KMS-11 (cell line): ENCODE results near the gene IRF4.

Experiments used
- H2AFZ ChIP-seq: fragments of 200-600 bp; sonication (generic); 2 replicates; pipeline ENCODE4 v1.6.1; 2016; ENCODE audit warnings: antibody characterized with exemption, mixed run types, low read depth
- H3K27ac ChIP-seq: fragments of 200-600 bp; sonication (generic); 2 replicates; pipeline ENCODE4 v1.6.1; 2016; ENCODE audit warnings: mild to moderate bottlenecking, mixed run types
- H3K27me3 ChIP-seq: fragments of 200-600 bp; sonication (generic); 2 replicates; pipeline ENCODE4 v1.6.1; 2017; ENCODE audit warnings: mild to moderate bottlenecking, low read depth, mixed run types, moderate library complexity; ENCODE audit not compliant: insufficient read depth
- H3K36me3 ChIP-seq: fragments of 200-600 bp; sonication (generic); 2 replicates; pipeline ENCODE4 v1.6.1; 2017; ENCODE audit warnings: mild to moderate bottlenecking, mixed run types; ENCODE audit not compliant: insufficient read depth
- H3K4me1 ChIP-seq: fragments of 200-600 bp; sonication (generic); 2 replicates; pipeline ENCODE4 v1.6.1; 2016; ENCODE audit warnings: mild to moderate bottlenecking, low read depth, mixed run types; ENCODE audit not compliant: poor library complexity, severe bottlenecking
- H3K4me2 ChIP-seq: fragments of 200-600 bp; sonication (generic); 2 replicates; pipeline ENCODE4 v1.7.0; 2016; ENCODE audit warnings: mild to moderate bottlenecking, mixed run types
- H3K4me3 ChIP-seq: fragments of 200-600 bp; sonication (generic); IDR thresholded peaks from 2 replicates; pipeline ENCODE4 v1.6.1; 2017; ENCODE audit warnings: low read depth, low read length, mixed read lengths; ENCODE audit not compliant: insufficient read depth
- H3K79me2 ChIP-seq: fragments of 200-600 bp; sonication (generic); 2 replicates; pipeline ENCODE4 v1.6.1; 2016; ENCODE audit warnings: low read depth, mixed run types; ENCODE audit not compliant: insufficient read depth
- H3K9ac ChIP-seq: fragments of 200-600 bp; sonication (generic); 2 replicates; pipeline ENCODE4 v1.6.1; 2016; ENCODE audit warnings: mild to moderate bottlenecking, mixed run types
- H4K20me1 ChIP-seq: fragments of 200-600 bp; sonication (generic); 2 replicates; pipeline ENCODE4 v1.6.1; 2016; ENCODE audit warnings: mild to moderate bottlenecking, mixed run types; ENCODE audit not compliant: insufficient read depth
- CTCF ChIP-seq: fragments of 200-600 bp; sonication (generic); conservative IDR thresholded peaks from 2 replicates; pipeline ENCODE4 v1.6.1; 2017; ENCODE audit warnings: low read depth, mild to moderate bottlenecking, antibody characterized with exemption, low read length, moderate library complexity, mixed read lengths

The IRF4 gene

GRCh38 chr6:350371-350770, 41.2 kb upstream of the IRF4 start:
- peaks cover 14% of the 10 kb centered on the region; the same call in 1 of the 2 replicates for H3K36me3 ChIP-seq
- no peaks in the 10 kb centered on the region for H3K27me3 ChIP-seq
- H3K4me2 ChIP-seq = no peak overlapping the region
- no peak overlapping the region for H3K9ac ChIP-seq
- H3K4me1 ChIP-seq = peaks cover 10% of the 10 kb centered on the region
- no peak overlapping the region for H3K27ac ChIP-seq
- no peaks in the 10 kb centered on the region for H3K79me2 ChIP-seq
- no peak for TF ChIP-seq CTCF
- no peak overlapping the region for H3K4me3 ChIP-seq
- no peaks in the 10 kb centered on the region for H4K20me1 ChIP-seq
- no peak overlapping the region for H2AFZ ChIP-seq

GRCh38 chr6:351011-351866, 40.3 kb upstream of the IRF4 start:
- H3K9ac ChIP-seq = no peak overlapping the region
- no peak overlapping the region for H2AFZ ChIP-seq
- H3K4me1 ChIP-seq = peaks cover 10% of the 10 kb centered on the region
- no peaks in the 10 kb centered on the region for H3K27me3 ChIP-seq
- H3K36me3 ChIP-seq = peaks cover 9% of the 10 kb centered on the region; the same call in 1 of the 2 replicates
- no peaks in the 10 kb centered on the region for H3K79me2 ChIP-seq
- H4K20me1 ChIP-seq = no peaks in the 10 kb centered on the region
- no peak; the same call in 1 of the 2 replicates for TF ChIP-seq CTCF
- H3K27ac ChIP-seq = no peak overlapping the region
- no peak overlapping the region for H3K4me2 ChIP-seq
- H3K4me3 ChIP-seq = no peak overlapping the region

GRCh38 chr6:351867-352289, 39.7 kb upstream of the IRF4 start:
- Histone ChIP-seq H3K9ac (no peak overlapping the region), H3K27me3 (no peaks in the 10 kb centered on the region), H3K79me2 (no peaks in the 10 kb centered on the region), H2AFZ (no peak overlapping the region), H3K4me2 (no peak overlapping the region), H4K20me1 (no peaks in the 10 kb centered on the region), H3K36me3 (peaks cover 8% of the 10 kb centered on the region; the same call in 1 of the 2 replicates), H3K27ac (no peak overlapping the region), H3K4me3 (no peak overlapping the region), H3K4me1 (peaks cover 10% of the 10 kb centered on the region)
- TF ChIP-seq CTCF = no peak

- H3K27me3 ChIP-seq = no peaks in the 10 kb centered on the region
- TF ChIP-seq CTCF = no peak
- H4K20me1 ChIP-seq = no peaks in the 10 kb centered on the region
- H3K36me3 ChIP-seq = peaks cover 8% of the 10 kb centered on the region; the same call in 1 of the 2 replicates
- no peaks in the 10 kb centered on the region for H3K79me2 ChIP-seq
- H3K9ac ChIP-seq = no peak overlapping the region
- H3K4me3 ChIP-seq = no peak overlapping the region
- H3K27ac ChIP-seq = no peak overlapping the region
- peaks cover 10% of the 10 kb centered on the region for H3K4me1 ChIP-seq
- no peak overlapping the region for H3K4me2 ChIP-seq
- H2AFZ ChIP-seq = no peak overlapping the region
These were observed 39.1 kb upstream of the IRF4 start for GRCh38 chr6:352474-352873.
